Measurements from ENCODE around the gene VAV3. TPM values are rescaled to one million over a fixed set of nuclear protein-coding genes. Genes with fewer than 3 reads are reported as not detected.

The VAV3 gene
- total and polyA plus RNA-seq, 2 of the 13 experiments (the other 11 are each of a cell fraction or from before 2014, with no cell fraction given), result 15.9 to 29.8 TPM

GRCh38 chr1:107683191-107683657 lies 281.8 kb downstream of the VAV3 start (continued):
- TF ChIP-seq ZNF569 (CRISPR knock-in tag; IDR thresholded peaks at IDR 0.05; ENCODE audit: borderline replicate concordance) (no peak), AGO1 (IDR thresholded peaks at IDR 0.05; ENCODE audit: low read depth, low read length, poor library complexity, severe bottlenecking) (no peak), RBM39 (IDR thresholded peaks at IDR 0.05; ENCODE audit: low read depth, low read length, poor library complexity, severe bottlenecking) (no peak), KMT2A (CRISPR knock-in tag; IDR thresholded peaks at IDR 0.05) (0 out of 2 replicates have a peak, but pooled peaks have one; percentile 35), ISX (CRISPR knock-in tag; conservative IDR thresholded peaks at IDR 0.05) (no peak), ZSCAN25 (CRISPR knock-in tag; IDR thresholded peaks at IDR 0.05) (no peak), ZFAT (CRISPR knock-in tag; conservative IDR thresholded peaks at IDR 0.05) (no peak), RFX1 (IDR thresholded peaks at IDR 0.05) (peak; percentile 32; the same call in 1 of the 2 replicates), ZNF713 (CRISPR knock-in tag; IDR thresholded peaks at IDR 0.05) (no peak), IKZF5 (CRISPR knock-in tag; IDR thresholded peaks at IDR 0.05) (peak; percentile 38; the same call in 1 of the 2 replicates), ZNF382 (CRISPR knock-in tag; IDR thresholded peaks at IDR 0.05; ENCODE audit: borderline replicate concordance) (no peak), ZNF670 (CRISPR knock-in tag; IDR thresholded peaks at IDR 0.05; ENCODE audit: borderline replicate concordance) (no peak), SAFB2 (CRISPR knock-in tag; IDR thresholded peaks at IDR 0.05; ENCODE audit: borderline replicate concordance, low read depth) (no peak), ZNF335 (CRISPR knock-in tag; IDR thresholded peaks at IDR 0.05) (no peak), AGO2 (optimal IDR thresholded peaks at IDR 0.05; ENCODE audit: low read depth, low read length) (no peak), SOX6 (IDR thresholded peaks at IDR 0.05) (no peak), SOX6 (CRISPR knock-in tag; IDR thresholded peaks at IDR 0.05) (peak; percentile 93), ZNF883 (CRISPR knock-in tag; IDR thresholded peaks at IDR 0.05; ENCODE audit: not compliant biosample characterization) (no peak), ZNF136 (CRISPR knock-in tag; IDR thresholded peaks at IDR 0.05; ENCODE audit: low read depth) (no peak; the same call in 1 of the 2 replicates), PAF1 (CRISPR knock-in tag; IDR thresholded peaks at IDR 0.05) (no peak), REL (CRISPR knock-in tag; conservative IDR thresholded peaks at IDR 0.05) (no peak), TRIM24 (CRISPR knock-in tag; IDR thresholded peaks at IDR 0.05) (no peak)
- TF ChIP-seq, protein P1, sequence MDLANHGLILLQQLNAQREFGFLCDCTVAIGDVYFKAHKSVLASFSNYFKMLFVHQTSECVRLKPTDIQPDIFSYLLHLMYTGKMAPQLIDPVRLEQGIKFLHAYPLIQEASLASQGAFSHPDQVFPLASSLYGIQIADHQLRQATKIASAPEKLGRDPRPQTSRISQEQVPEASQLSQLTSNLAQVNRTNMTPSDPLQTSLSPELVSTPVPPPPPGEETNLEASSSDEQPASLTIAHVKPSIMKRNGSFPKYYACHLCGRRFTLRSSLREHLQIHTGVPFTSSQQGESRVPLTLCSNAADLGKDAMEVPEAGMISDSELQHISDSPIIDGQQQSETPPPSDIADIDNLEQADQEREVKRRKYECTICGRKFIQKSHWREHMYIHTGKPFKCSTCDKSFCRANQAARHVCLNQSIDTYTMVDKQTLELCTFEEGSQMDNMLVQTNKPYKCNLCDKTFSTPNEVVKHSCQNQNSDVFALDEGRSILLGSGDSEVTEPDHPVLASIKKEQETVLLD (CRISPR knock-in tag; IDR thresholded peaks at IDR 0.05; ENCODE audit: low read depth), result no peak
- TF ChIP-seq, protein P2, sequence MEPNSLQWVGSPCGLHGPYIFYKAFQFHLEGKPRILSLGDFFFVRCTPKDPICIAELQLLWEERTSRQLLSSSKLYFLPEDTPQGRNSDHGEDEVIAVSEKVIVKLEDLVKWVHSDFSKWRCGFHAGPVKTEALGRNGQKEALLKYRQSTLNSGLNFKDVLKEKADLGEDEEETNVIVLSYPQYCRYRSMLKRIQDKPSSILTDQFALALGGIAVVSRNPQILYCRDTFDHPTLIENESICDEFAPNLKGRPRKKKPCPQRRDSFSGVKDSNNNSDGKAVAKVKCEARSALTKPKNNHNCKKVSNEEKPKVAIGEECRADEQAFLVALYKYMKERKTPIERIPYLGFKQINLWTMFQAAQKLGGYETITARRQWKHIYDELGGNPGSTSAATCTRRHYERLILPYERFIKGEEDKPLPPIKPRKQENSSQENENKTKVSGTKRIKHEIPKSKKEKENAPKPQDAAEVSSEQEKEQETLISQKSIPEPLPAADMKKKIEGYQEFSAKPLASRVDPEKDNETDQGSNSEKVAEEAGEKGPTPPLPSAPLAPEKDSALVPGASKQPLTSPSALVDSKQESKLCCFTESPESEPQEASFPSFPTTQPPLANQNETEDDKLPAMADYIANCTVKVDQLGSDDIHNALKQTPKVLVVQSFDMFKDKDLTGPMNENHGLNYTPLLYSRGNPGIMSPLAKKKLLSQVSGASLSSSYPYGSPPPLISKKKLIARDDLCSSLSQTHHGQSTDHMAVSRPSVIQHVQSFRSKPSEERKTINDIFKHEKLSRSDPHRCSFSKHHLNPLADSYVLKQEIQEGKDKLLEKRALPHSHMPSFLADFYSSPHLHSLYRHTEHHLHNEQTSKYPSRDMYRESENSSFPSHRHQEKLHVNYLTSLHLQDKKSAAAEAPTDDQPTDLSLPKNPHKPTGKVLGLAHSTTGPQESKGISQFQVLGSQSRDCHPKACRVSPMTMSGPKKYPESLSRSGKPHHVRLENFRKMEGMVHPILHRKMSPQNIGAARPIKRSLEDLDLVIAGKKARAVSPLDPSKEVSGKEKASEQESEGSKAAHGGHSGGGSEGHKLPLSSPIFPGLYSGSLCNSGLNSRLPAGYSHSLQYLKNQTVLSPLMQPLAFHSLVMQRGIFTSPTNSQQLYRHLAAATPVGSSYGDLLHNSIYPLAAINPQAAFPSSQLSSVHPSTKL (CRISPR knock-in tag; IDR thresholded peaks at IDR 0.05), result peak; percentile 90
- TF ChIP-seq, protein P3, sequence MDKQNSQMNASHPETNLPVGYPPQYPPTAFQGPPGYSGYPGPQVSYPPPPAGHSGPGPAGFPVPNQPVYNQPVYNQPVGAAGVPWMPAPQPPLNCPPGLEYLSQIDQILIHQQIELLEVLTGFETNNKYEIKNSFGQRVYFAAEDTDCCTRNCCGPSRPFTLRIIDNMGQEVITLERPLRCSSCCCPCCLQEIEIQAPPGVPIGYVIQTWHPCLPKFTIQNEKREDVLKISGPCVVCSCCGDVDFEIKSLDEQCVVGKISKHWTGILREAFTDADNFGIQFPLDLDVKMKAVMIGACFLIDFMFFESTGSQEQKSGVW (CRISPR knock-in tag; IDR thresholded peaks at IDR 0.05; ENCODE audit: borderline replicate concordance), result no peak
